ENCODE data around the gene TPK1. TPM values are rescaled to one million over a fixed set of nuclear protein-coding genes. Genes with fewer than 3 reads are reported as not detected.

Gene TPK1
- total and polyA plus RNA-seq, 2 of the 8 experiments (the other 6 are each of a cell fraction or from before 2014, with no cell fraction given) = 1.9 to 2.7 TPM

- H3K23ac ChIP-seq (ENCODE audit: insufficient read length) = no peak overlapping the region
- H3K27ac ChIP-seq (ENCODE audit: low read depth, low read length) = no peak overlapping the region
- POLR2A ChIA-PET (ENCODE audit: partially characterized antibody) = no interaction called here
- no peak overlapping the region for H3K4ac ChIP-seq (replicated peaks; ENCODE audit: insufficient read length, low read depth, low read length)
- no peaks in the 10 kb centered on the region for H3K79me1 ChIP-seq (ENCODE audit: low read depth, low read length)
- peaks cover 0 to 3% of the 10 kb centered on the region in 2 experiments; a peak in 1 of 4 replicates for H3K9me3 ChIP-seq (ENCODE audit: insufficient read depth in 2 of 2, low read depth in 1 of 2, low read length in 1 of 2)
- no peak overlapping the region for H3K56ac ChIP-seq (replicated peaks; ENCODE audit: insufficient read length, low read depth, low read length)
- H3K14ac ChIP-seq (ENCODE audit: insufficient read length) = no peak overlapping the region
- no peaks in the 10 kb centered on the region for H3K27me3 ChIP-seq (replicated peaks in 1 of 4; ENCODE audit: control insufficient read depth in 3 of 4, extremely low read depth in 1 of 4, insufficient read depth in 3 of 4, low read length in 3 of 4)
- no peak overlapping the region for H3K4me3 ChIP-seq (ENCODE audit: extremely low read depth in 1 of 4, insufficient read depth in 2 of 4, low read depth in 3 of 4, low read length in 4 of 4)
- H4K8ac ChIP-seq (ENCODE audit: extremely low read depth, insufficient read depth, low read length) = no peak overlapping the region
- H4K91ac ChIP-seq (replicated peaks; ENCODE audit: insufficient read length, low read length) = no peak overlapping the region
- H4K20me1 ChIP-seq (replicated peaks in 1 of 2; ENCODE audit: control insufficient read depth in 1 of 2, insufficient read depth in 2 of 2, low read length in 2 of 2) = no peaks in the 10 kb centered on the region
- TF ChIP-seq CBX5 (IDR thresholded peaks at IDR 0.05; ENCODE audit: low read depth, low read length) (no peak), RFX5 (IDR thresholded peaks at IDR 0.05; ENCODE audit: borderline replicate concordance, low read depth, low read length) (no peak), ATF3 (IDR thresholded peaks at IDR 0.05; ENCODE audit: insufficient read depth, low read depth, low read length) (no peak), GABPA (IDR thresholded peaks at IDR 0.05; ENCODE audit: borderline replicate concordance, insufficient read depth, low read length) (no peak), CTCF (IDR thresholded peaks at IDR 0.05; ENCODE audit: control extremely low read depth in 1 of 3, insufficient read depth in 1 of 3, low read depth in 1 of 3, low read length in 3 of 3) (no peak), TEAD4 (IDR thresholded peaks at IDR 0.05; ENCODE audit: low read depth, low read length) (no peak), RBBP5 (IDR thresholded peaks at IDR 0.05; ENCODE audit: borderline replicate concordance, low read depth, low read length) (no peak), RAD21 (IDR thresholded peaks at IDR 0.05 in 1 of 2, conservative IDR thresholded peaks at IDR 0.05 in 1 of 2; ENCODE audit: low read depth in 2 of 2, low read length in 2 of 2) (no peak)
- H2AK5ac ChIP-seq (ENCODE audit: low read depth, low read length) = no peak overlapping the region
- no peak overlapping the region for H2BK20ac ChIP-seq (ENCODE audit: low read length)
- H3K23me2 ChIP-seq (ENCODE audit: low read depth, low read length) = no peaks in the 10 kb centered on the region
- H3K4me1 ChIP-seq (replicated peaks in 1 of 4; ENCODE audit: control insufficient read depth in 3 of 4, insufficient read depth in 4 of 4, low read length in 3 of 4) = no peaks in the 10 kb centered on the region
- no peak overlapping the region for H3K18ac ChIP-seq (ENCODE audit: extremely low read depth, low read length)
- no peak overlapping the region for H3K4me2 ChIP-seq (ENCODE audit: insufficient read depth in 1 of 2, low read depth in 2 of 2, low read length in 2 of 2)
- H2BK12ac ChIP-seq (ENCODE audit: low read depth, low read length) = no peak overlapping the region
- CTCF ChIA-PET (ENCODE audit: partially characterized antibody) = interaction anchor here (1.0 to 1.6 kb wide), 4 partner anchors 16 to 290 kb away, joined by 3 to 4 read pairs (median 4); no protein-coding TSS in a partner anchor
- DNase-seq (ENCODE audit: low read depth in 1 of 2, low spot score in 2 of 2) (no peak), FAIRE-seq (no peak)
- no peak overlapping the region for H2AFZ ChIP-seq (ENCODE audit: low read length)
- H2BK5ac ChIP-seq (ENCODE audit: low read depth, low read length) = no peak overlapping the region
- no peak overlapping the region for H3K9ac ChIP-seq (replicated peaks in 1 of 4; ENCODE audit: extremely low read depth in 1 of 4, low read depth in 3 of 4, low read length in 3 of 4)
- H2BK15ac ChIP-seq (ENCODE audit: low read length) = no peak overlapping the region
- 92% methylated on average over 1 of the region's 1 CpG; no CpG with 5 or more reads in 1 of the 2 experiments for WGBS, 2 experiments (ENCODE audit: extremely low coverage in 1 of 2, insufficient coverage in 1 of 2, insufficient read length in 1 of 2, insufficient replicate concordance in 2 of 2, low coverage in 1 of 2, low lambda C conversion rate in 2 of 2, missing lambda C conversion rate in 1 of 2)
- H3K36me3 ChIP-seq (ENCODE audit: control insufficient read depth in 2 of 4, insufficient read depth in 4 of 4, low read length in 3 of 4) = no peaks in the 10 kb centered on the region
- H2BK120ac ChIP-seq (replicated peaks; ENCODE audit: low read depth, low read length) = no peak overlapping the region
- no peaks in the 10 kb centered on the region for H3K79me2 ChIP-seq (ENCODE audit: control insufficient read depth in 1 of 2, insufficient read depth in 2 of 2, low read length in 2 of 2)
- H4K5ac ChIP-seq (ENCODE audit: insufficient read length, low read depth, low read length) = no peak overlapping the region
Measured at GRCh38 chr7:144497282-144497681, 338.6 kb downstream of the TPK1 start.

Data from H1 (cell line).